Measurements from ENCODE around the gene KRT23.

KRT23 gene

DNA sequence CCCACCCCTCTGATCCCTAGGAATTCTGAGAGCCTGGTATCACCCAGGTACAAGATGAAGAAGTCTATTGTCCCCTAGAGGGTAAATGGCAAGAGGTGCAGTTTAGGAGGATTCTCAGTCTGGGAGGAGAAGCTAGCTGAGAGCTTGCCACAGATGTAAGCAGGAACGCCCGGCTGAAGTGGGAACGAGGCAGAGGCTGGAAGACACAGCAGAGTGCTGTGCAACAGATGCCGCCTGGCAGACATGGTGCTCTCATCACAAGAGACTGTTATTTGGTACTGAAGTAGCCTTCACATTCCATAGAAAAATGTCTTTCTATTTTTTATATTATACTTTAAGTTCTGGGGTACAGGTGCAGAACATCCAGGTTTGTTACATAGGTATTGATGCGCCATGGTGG lies 32.1 kb downstream of the KRT23 start:
- no peak for DNase-seq

DNA sequence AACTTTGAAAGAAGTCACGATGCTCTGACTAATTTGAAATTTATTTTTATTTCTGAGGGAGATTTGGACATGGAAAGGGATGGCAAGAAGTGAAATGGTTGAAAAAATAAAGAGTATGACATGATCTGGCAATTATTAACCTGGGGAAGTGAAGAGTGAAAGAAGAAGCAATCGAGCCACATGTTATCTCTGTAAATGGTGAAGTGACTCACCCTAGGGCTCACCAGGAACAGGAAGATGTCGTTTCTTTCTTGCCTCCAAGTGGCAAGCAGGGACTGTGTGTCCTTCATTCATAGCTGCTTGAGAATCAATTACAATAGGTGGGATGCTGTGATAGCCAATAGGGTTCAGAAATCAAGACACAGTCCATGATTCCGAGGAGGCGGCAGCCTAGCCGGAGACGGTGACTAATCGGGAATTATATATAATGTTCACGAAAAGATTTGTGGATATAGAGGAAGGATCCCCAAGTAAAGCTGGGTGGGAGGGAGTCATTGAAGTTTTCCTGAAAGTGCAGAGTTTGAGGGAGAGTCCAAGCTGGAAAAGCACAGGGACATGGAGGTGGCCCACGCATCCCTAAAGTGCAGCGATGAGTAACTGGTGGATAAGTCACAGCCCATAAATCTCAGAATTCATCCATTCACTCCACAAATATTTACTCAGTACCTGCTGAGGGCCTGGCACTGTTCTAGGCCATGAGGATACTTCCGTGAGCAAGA lies 34.2 kb downstream of the KRT23 start:
- DNase-seq, result no peak

DNA sequence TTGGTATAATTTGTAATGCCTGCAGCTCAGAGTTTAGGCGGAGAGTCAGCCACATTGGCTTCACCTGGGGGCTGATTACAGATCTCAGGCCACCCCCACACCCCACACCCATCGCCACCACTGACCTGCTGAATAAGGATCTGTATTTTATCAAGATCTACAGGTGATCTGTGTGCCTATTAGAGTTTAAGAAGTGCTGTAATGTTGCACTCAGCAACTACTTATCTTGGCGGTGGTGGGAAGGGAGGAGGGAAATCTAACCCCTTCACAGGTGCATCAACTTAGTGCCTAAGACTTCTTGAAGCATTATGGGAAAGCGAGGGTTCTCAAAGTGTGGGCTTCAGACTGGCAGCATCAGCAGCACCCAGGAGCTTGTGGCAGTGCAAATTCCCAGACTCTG lies 34.9 kb downstream of the KRT23 start:
- no peak for DNase-seq

- no peak for DNase-seq
These were observed 35.4 kb downstream of the KRT23 start for GRCh38 chr17:40901981-40902474.

DNA sequence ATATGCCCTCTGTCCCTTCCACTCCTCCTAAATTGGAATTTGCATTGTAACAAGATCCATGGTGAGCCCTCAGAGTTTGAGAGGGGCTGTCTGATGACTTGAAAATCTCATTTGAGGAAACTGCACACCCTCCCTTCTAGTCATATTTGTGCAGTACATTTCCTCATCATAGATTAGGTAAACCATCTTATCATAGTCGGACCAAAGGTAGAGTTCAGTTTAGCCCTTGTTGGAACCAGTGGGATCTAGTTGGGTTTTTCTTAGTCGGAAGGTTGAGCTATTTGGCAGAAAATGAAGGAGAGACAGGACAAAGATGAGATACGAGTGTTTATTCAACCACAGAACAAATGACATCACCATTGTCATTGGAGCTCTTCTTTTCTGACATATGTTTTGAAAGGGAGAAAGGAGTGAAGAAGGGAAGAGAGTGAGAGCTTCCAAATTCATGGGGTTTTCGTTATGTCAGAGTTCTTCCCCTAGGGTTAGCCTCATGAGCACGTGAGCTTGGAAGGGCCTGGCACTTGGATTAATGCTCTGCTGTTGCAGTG lies 36.6 kb downstream of the KRT23 start:
- DNase-seq, result no peak

DNA sequence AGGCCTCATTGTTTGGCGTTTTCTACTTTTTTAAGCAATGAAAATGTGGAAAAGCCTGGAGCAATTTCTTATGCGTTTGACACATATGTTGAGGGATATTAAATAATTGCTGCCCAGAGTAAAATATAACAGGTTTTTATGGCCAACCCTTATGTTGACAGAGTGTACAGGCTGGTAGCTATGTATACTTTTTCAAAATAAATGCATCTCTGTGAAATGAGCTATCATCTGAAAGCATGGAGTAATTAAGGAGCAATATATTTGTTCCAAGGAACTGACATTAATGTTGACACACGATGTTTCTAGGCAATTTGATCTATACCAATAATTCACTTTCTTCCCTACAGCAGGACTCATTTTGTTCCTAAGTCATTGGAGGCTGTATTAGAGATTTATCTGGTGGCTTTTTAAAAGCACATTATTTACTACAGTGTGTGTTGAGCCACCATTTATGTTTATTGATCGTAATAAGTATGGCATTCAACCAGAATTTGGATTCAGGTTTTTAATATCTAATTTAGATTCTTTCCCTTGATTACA lies 40.5 kb downstream of the KRT23 start:
- no peak for DNase-seq

GRCh38 chr17:40895106-40895730 lies 42.2 kb downstream of the KRT23 start:
- DNase-seq, result no peak

DNA sequence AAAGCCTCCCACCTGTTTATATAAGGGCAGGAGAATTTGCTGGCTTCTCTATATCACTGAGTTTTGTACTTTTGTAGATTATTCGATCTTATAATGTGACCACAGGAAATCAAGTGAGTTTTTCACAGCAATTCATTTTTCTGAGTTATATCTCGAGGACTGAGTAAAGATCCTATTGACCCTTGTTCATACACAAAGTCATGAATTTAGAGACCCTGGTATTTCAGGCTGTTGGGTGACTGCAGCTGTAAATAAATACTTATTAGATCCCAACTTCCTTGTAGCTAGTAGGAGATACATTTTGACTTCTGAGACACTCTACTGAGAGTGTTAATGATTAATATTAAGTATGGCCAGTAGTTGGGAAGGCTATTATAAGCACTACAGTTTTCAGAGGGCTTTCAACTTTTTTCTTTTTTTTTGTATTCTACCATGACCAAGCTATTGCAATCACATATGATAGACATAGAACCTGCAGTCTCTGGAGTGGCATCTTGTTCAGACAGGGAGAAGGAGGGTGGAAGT lies 49.2 kb downstream of the KRT23 start:
- no peak for DNase-seq

DNA sequence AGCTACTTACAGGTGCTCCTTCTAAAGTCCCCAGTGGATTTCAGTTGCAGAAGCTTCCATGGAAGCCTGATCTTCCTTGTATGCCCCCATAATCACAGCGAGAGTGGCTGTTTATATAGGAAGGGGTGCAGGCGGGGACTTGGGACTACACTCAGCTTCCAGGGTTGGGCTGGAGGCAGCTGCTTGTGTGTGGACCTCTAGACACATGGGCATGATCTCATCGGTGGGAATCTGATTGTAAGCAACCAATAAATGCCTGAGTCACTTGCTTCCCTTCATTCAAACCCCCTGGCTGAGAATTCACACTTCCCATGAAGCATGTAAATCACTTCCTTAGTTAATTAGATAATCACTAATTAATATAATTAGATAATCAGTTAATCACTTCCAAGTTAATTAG lies 51.4 kb downstream of the KRT23 start:
- no peak for DNase-seq

GRCh38 chr17:40884708-40885512 lies 52.5 kb downstream of the KRT23 start, which contains the start of gene KRT20:
TSS of gene KRT20 (minus strand) at chr17:40885242. CDS start at chr17:40885185, 57 bp downstream.
- no peak for DNase-seq

DNA sequence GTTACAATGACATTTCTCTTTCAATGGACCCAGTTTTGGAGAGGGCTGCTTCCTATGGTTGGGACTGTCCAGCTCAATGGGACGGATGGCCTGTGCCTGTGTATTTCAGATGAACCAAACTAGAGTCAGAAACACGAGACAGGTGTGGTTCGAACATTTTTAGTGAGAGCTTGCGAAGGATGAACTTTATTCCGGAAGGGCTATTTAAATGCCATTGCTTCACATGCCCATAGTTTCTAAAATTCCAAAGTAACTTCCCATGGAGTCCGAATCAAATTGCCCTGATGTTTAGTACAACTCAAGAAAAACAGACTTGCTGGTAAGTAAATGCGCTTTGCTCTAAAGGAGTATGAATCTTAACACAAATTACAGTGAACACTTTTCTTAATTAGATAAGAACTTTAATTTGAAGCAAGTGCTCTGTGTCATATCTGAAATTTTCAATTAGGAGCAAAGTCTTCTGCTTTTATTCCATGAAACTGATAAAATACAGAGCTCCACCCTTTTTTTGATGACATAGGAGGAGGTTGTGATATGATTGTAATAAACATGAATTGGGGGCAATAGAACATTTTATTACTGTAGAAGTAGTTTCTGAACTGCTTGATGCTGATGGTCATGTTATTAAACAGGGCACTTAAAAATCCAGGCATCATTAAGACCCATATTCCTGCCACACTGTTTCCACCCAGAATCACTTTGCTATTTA lies 53.7 kb downstream of the KRT23 start:
- no peak for DNase-seq

- DNase-seq, result no peak
These were observed 54.4 kb downstream of the KRT23 start for GRCh38 chr17:40883031-40883430.

DNA sequence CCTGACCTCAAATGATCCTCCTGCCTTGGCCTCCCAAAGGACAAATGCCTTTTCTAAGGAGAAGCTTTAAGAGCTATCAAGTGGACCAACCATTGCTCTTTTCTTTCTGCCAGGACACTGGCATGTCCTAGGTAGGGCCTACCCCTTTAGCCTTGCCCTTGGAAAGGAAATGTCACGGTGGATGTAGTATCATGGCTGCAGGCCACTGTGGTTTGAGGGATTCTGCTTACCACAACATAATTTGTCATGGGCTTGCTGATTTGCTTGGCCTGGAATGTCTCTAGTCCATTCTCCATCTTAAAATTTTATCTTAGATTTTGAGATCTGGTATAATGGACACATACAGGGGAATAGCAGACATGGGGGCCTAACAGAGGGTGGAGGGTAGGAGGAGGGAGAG lies 58.4 kb downstream of the KRT23 start:
- no peak for DNase-seq

- DNase-seq, result no peak
These were observed 59.4 kb downstream of the KRT23 start for GRCh38 chr17:40878044-40878443.

DNA sequence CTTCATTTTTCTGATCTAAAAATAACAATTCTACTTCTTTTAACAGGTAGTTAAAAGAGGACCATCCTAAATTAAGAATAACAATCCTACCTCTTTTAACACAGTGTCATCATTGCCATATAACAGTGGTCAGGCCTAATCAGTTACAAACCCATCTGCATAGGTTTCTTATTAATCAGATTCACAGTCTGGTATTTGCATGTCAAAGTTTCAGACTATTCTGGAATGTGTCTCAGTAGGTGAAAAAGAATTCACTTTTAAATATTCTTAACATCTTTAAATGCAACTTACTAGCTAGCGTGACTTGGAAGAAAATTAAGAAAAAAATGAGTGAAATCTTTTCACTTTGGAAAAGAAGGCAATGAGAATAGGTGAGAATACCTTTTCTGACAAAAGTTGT lies 63.6 kb downstream of the KRT23 start:
- DNase-seq, result no peak

GRCh38 chr17:40873255-40873654 lies 64.2 kb downstream of the KRT23 start:
- no peak for DNase-seq
